H9 (cell line): ENCODE results near the gene TRIM60. TPM values are rescaled to one million over a fixed set of nuclear protein-coding genes. Genes with fewer than 3 reads are reported as not detected.
"Not testable (repeated sequence)": the region's sequence is repeated elsewhere in the genome, so short reads cannot be mapped to it uniquely, and the experiment has no call there.

Source experiments
- DNase-seq: peaks from one replicate; pipeline ENCODE4 v3.0.0-alpha.2; 2017
- H2AFZ ChIP-seq: one replicate; pipeline ENCODE4 v1.6.1; 2013; ENCODE audit warnings: mild to moderate bottlenecking, low read length, control low read depth, moderate library complexity
- H2AK5ac ChIP-seq: 2 replicates; pipeline ENCODE4 v1.6.1; 2013; ENCODE audit warnings: low read length, control low read depth, mixed read lengths; ENCODE audit not compliant: insufficient read length
- H2BK120ac ChIP-seq: one replicate; pipeline ENCODE4 v1.6.1; 2013; ENCODE audit warnings: low read depth, mild to moderate bottlenecking, low read length, control low read depth, inconsistent platforms; ENCODE audit not compliant: poor library complexity, severe bottlenecking
- H2BK12ac ChIP-seq: 2 replicates; pipeline ENCODE4 v1.6.1; 2013; ENCODE audit warnings: low read length, control low read depth, mixed read lengths, low read depth; ENCODE audit not compliant: insufficient read length
- H2BK15ac ChIP-seq: 2 replicates; pipeline ENCODE4 v1.6.1; 2013; ENCODE audit warnings: low read depth, low read length, control low read depth
- H2BK20ac ChIP-seq: one replicate; pipeline ENCODE4 v1.6.1; 2013; ENCODE audit warnings: low read depth, mild to moderate bottlenecking, low read length, control low read depth, inconsistent platforms; ENCODE audit not compliant: poor library complexity, severe bottlenecking
- H2BK5ac ChIP-seq: 2 replicates; pipeline ENCODE4 v1.6.1; 2013; ENCODE audit warnings: low read length, control low read depth, mixed read lengths; ENCODE audit not compliant: insufficient read length
- H3K14ac ChIP-seq: 2 replicates; pipeline ENCODE4 v1.6.1; 2013; ENCODE audit warnings: low read length, control low read depth; ENCODE audit not compliant: insufficient read depth
- H3K18ac ChIP-seq: 2 replicates; pipeline ENCODE4 v1.6.1; 2013; ENCODE audit warnings: low read depth, mild to moderate bottlenecking, mixed read lengths, low read length, control low read depth; ENCODE audit not compliant: insufficient read length
- H3K23ac ChIP-seq: 2 replicates; pipeline ENCODE4 v1.6.1; 2013; ENCODE audit warnings: low read length, control low read depth, mixed read lengths, low read depth; ENCODE audit not compliant: insufficient read length
- H3K23me2 ChIP-seq: 2 replicates; pipeline ENCODE4 v1.6.1; 2013; ENCODE audit warnings: low read depth, mild to moderate bottlenecking, mixed read lengths, low read length, control low read depth; ENCODE audit not compliant: insufficient read length, poor library complexity, severe bottlenecking
- H3K27ac ChIP-seq: 2 replicates; pipeline ENCODE4 v1.5.1; 2013; ENCODE audit warnings: low read length, control low read depth, mixed read lengths, low read depth; ENCODE audit not compliant: insufficient read length
- H3K27me3 ChIP-seq: 2 replicates; pipeline ENCODE4 v1.6.1; 2013; ENCODE audit warnings: low read length, control low read depth, inconsistent platforms; ENCODE audit not compliant: insufficient read depth
- H3K4ac ChIP-seq: 2 replicates; pipeline ENCODE4 v1.6.1; 2013; ENCODE audit warnings: low read depth, mild to moderate bottlenecking, control low read depth, inconsistent platforms, low read length, moderate library complexity
- H3K4me1 ChIP-seq: 2 replicates; pipeline ENCODE4 v1.6.1; 2013; ENCODE audit warnings: low read length, control low read depth, inconsistent platforms; ENCODE audit not compliant: insufficient read depth
- H3K4me2 ChIP-seq: 2 replicates; pipeline ENCODE4 v1.6.1; 2013; ENCODE audit warnings: low read length, control low read depth, mixed read lengths; ENCODE audit not compliant: insufficient read length, insufficient read depth
- H3K56ac ChIP-seq: 2 replicates; pipeline ENCODE4 v1.6.1; 2013; ENCODE audit warnings: low read depth, mild to moderate bottlenecking, mixed read lengths, low read length, control low read depth; ENCODE audit not compliant: insufficient read length
- H3K79me1 ChIP-seq: 2 replicates; pipeline ENCODE4 v1.6.1; 2013; ENCODE audit warnings: low read depth, mild to moderate bottlenecking, moderate library complexity, low read length, control low read depth, inconsistent platforms; ENCODE audit not compliant: insufficient read depth, poor library complexity, severe bottlenecking
- H3K79me2 ChIP-seq: 2 replicates; pipeline ENCODE4 v1.6.1; 2013; ENCODE audit warnings: low read length, control low read depth, inconsistent platforms; ENCODE audit not compliant: insufficient read depth
- H3K9ac ChIP-seq: 2 replicates; pipeline ENCODE4 v1.6.1; 2013; ENCODE audit warnings: low read length, control low read depth, mixed read lengths; ENCODE audit not compliant: insufficient read length; ENCODE audit errors: extremely low read depth
- H3K9me3 ChIP-seq: one replicate; pipeline ENCODE4 v1.6.1; 2013; ENCODE audit warnings: low read depth, low read length, inconsistent platforms; ENCODE audit not compliant: control insufficient read depth
- H3T11ph ChIP-seq: one replicate; pipeline ENCODE4 v1.6.1; 2013; ENCODE audit warnings: mild to moderate bottlenecking, low read length, control low read depth, inconsistent platforms
- H4K20me1 ChIP-seq: one replicate; pipeline ENCODE4 v1.6.1; 2013; ENCODE audit not compliant: control insufficient read depth, insufficient read length, insufficient read depth
- H4K5ac ChIP-seq: 2 replicates; pipeline ENCODE4 v1.6.1; 2013; ENCODE audit warnings: low read depth, mild to moderate bottlenecking, mixed read lengths, low read length, control low read depth; ENCODE audit not compliant: insufficient read length
- H4K8ac ChIP-seq: replicated peaks from 2 replicates; pipeline ENCODE4 v1.6.1; 2013; ENCODE audit warnings: low read length, control low read depth, mixed read lengths, low read depth; ENCODE audit not compliant: insufficient read length
- H4K91ac ChIP-seq: 2 replicates; pipeline ENCODE4 v1.6.1; 2013; ENCODE audit warnings: low read depth, mild to moderate bottlenecking, moderate library complexity, mixed read lengths, low read length, control low read depth; ENCODE audit not compliant: insufficient read length
- H3K27ac Mint-ChIP-seq, 3 experiments: 2 replicates in 2 of 3; 3 replicates in 1 of 3; pipeline ENCODE4 v1.8.0; 2020 to 2021; ENCODE audit warnings: mixed read lengths in 3 of 3, mild to moderate bottlenecking in 1 of 3, moderate library complexity in 1 of 3
- H3K27me3 Mint-ChIP-seq: 2 replicates; pipeline ENCODE4 v1.8.0; 2021; ENCODE audit warnings: low read depth, mild to moderate bottlenecking, moderate library complexity, mixed read lengths
- H3K36me3 Mint-ChIP-seq, 3 experiments: 2 replicates in 2 of 3; 3 replicates in 1 of 3; pipeline ENCODE4 v1.8.0; 2020 to 2021; ENCODE audit warnings: low read depth in 3 of 3, mixed read lengths in 3 of 3; ENCODE audit not compliant: insufficient read depth in 1 of 3
- H3K4me1 Mint-ChIP-seq, 2 experiments: 2 replicates each; pipeline ENCODE4 v1.8.0; 2020; ENCODE audit warnings: mixed read lengths in 2 of 2
- H3K4me3 Mint-ChIP-seq, 2 experiments: 2 replicates in 1 of 2; 3 replicates in 1 of 2; pipeline ENCODE4 v1.8.0; 2020 to 2021; ENCODE audit warnings: mild to moderate bottlenecking in 2 of 2, mixed read lengths in 2 of 2, moderate library complexity in 1 of 2
- H3K9me3 Mint-ChIP-seq, 2 experiments: 2 replicates in 1 of 2; 3 replicates in 1 of 2; pipeline ENCODE4 v1.8.0; 2020; ENCODE audit warnings: mild to moderate bottlenecking in 2 of 2, mixed read lengths in 2 of 2, moderate library complexity in 1 of 2
- WGBS: extraction: QIAGEN DNeasy Blood & Tissue Kit; methylation state at CpG from one replicate; pipeline ENCODE4 v1.1.7; 2013; ENCODE audit warnings: missing lambda C conversion rate, low lambda C conversion rate, mixed read lengths; ENCODE audit not compliant: insufficient read length; ENCODE audit errors: extremely low coverage; 5-methylcytosine and 5-hydroxymethylcytosine counted together
- total RNA-seq: library from RNA; stranded (reverse); gene quantifications from 2 replicates; pipeline ENCODE4 v1.2.1, GENCODE V29; 2021

The TRIM60 gene
- total RNA-seq, 1 experiment from 2014 or later, result not detected

GRCh38 chr4:164996123-164996522 lies 35.7 kb upstream of the TRIM60 start:
- H2BK120ac ChIP-seq, H3K27ac Mint-ChIP-seq, H3K14ac ChIP-seq, H2BK12ac ChIP-seq, H3K4ac ChIP-seq, H4K5ac ChIP-seq, H3K27me3 ChIP-seq, H3T11ph ChIP-seq, H2BK20ac ChIP-seq, H2AK5ac ChIP-seq, H3K27me3 Mint-ChIP-seq, H3K23me2 ChIP-seq, H3K9me3 ChIP-seq, H3K23ac ChIP-seq, H2AFZ ChIP-seq, H4K20me1 ChIP-seq, H3K4me1 ChIP-seq, H3K27ac ChIP-seq, H4K91ac ChIP-seq, H3K18ac ChIP-seq, H3K36me3 Mint-ChIP-seq, H2BK15ac ChIP-seq, H3K79me2 ChIP-seq, H3K9ac ChIP-seq, H3K4me2 ChIP-seq, H3K4me3 Mint-ChIP-seq, H3K79me1 ChIP-seq, H3K56ac ChIP-seq, H4K8ac ChIP-seq, H2BK5ac ChIP-seq, H3K9me3 Mint-ChIP-seq, DNase-seq: not testable (repeated sequence)
- WGBS, result no CpG with 5 or more reads among the region's 6 CpGs
- peaks cover under 1 to 10% of the 10 kb centered on the region in 2 experiments; a peak in 2 of 4 replicates for H3K4me1 Mint-ChIP-seq
